GM21390 (cell line): Measurements from ENCODE around the gene TBX20.
"Not testable (repeated sequence)": the region's sequence is repeated elsewhere in the genome, so short reads cannot be mapped to it uniquely, and the experiment has no call there.

ENCODE experiments used
- ATAC-seq: cut with Tn5 transposase; IDR thresholded peaks from one replicate; pipeline ENCODE4 v1.9.1; 2021; ENCODE audit not compliant: unreplicated experiment

TBX20 gene

DNA sequence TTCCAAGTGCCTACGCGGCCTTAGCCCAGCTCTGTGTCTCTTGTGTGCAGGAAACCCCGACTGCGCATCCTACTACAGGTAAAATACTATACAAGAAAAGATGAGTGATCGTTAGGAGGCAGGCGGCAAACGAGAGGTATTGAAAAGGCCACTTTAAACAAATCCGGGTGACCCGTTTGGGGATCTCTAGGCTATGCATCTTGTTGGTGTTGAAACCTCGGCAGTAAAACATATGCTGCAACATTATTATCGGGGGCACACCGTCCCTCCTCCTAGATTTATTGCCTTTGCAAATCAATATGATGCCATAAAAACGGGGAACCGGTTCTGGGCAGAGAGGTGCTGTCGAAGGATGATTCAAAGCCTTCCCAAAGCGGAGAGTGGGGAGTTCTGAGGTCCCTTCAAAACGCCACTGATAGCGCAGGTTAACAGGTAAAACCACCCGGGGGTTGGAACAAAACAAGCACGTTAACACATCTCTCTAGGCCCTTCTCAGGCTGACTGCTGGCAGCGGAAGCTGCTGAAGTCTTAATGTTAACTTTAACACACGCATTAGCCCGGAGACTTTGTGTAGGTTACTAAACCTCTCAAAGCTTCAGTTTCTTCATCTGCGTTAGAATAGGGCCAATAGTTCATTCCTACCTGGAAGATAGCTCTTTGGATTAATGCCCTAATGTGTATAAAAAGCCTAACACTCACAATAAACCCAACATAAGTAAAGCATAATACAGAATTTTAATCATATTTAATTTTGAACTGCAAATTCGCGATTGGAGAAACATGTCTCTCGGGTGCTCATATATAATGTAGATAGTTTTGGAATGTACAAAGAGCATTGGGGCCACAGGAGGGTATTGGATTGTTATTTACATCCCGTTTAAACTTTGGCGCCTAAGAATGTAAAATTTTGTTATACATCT lies 2.6 kb upstream of the TBX20 start:
- ATAC-seq, result no peak

DNA sequence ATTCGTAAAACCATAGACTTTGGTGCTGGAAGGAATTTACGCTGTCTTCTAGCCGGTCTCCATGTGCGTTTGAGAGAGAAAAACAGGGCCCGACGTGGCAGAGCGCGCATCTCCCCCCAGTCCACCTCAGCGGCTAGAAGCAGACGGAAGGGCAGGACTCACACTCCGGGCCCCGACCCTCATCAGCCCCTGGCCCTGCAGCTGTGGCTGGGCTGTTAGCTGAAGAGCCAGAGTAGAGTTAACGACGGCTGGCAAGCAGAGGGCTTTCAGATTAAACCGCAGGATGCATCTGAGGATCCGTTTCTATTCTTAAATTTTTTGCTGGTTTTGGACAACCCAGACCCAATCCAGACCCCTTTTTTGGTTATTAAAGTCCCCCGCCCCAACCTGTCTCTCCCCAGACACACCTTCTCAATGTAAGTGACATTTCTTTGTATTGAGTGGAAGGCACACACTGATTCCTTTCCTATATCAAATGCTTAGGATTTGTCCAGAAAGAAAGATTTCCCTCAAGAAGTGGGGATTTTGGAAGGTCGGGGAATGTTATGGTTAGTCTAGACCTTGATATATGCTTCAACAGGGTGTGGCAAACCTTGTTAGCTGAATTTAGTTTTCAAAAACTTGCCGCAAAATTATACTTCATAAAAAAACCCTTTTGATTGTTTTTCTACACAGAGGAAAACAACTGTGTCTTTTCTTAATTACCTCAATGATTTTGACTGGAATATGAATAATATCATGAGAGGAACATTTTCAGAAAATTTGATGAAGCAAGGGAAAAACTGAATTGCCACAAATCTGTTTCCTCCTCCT lies 1.7 kb upstream of the TBX20 start:
- no peak for ATAC-seq

GRCh38 chr7:35254496-35255442 lies 869 bp upstream of the TBX20 start:
- no peak for ATAC-seq

- no peak for ATAC-seq
Observed at GRCh38 chr7:35253460-35253709, 515 bp downstream of the TBX20 start.

DNA sequence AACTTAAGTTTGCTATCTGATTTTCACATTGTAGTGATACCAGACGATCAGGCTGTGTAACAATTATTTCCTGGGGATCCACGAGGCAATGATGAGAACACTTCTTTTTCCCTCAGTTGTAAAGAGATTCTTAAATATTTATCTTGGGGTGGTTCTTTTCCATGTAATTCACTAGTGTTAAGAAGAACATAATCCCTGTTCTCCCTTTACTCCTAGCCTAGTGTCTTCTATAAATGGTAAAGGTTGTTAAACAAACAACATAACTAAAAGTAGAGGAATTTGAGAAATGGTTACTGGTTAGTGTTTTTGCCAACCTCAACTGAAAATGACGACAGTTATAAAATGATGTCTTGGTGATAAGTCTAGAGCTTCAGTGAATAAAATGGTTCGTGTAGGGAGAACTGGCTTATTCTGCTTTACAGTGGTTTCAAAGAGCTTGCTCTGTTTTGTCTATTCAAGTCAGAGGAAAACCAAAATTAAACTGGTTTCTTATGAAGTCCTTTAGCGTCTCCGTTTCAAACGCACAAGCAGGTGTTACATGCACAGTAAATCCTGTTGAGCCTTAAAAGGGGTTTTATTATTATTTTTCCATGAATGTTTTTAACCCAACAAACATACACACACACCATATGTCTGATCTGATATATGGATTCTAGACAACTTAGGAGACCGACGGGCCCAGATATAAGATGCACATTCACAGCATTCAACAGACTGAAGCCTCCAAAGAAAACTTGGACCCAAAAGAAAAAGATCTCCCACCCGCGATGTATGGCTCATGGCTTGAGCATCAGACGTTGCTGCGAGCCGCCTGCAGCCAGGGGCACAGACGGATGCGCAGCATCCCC lies 1.1 kb downstream of the TBX20 start:
- ATAC-seq, result no peak

DNA sequence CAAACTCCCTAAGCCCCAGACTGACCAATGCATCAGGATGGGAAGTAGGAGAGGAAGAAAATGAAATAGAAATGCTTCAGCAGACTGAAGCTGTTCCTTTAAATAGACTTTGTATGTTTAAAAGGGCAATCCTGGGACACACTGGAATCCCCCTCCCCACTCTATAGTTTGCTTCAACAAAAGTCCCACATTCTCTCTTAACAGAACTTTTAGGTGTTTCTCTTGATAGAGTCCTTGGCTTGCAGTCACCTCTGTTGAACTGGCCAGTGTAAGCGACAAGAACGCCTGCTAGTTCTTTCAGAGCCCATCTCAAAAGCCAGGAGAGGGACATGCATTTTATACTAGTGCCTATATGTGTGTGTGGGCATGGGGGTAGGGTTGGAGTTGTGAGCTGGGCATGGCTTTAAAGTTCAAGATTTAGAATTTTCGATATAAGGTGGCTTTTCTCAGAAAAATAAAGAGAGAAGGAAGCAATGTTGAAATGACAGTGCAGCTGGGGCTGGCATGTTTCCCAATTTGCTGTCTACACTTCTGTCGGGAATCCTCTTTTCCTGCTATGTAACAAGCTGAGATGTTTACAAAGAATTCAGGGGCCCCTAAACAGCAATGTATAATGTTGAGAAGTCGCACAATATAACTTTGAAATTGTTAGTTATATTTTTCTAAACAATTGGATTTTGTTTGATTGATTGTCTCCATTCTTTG lies 2.1 kb downstream of the TBX20 start:
- no peak for ATAC-seq

DNA sequence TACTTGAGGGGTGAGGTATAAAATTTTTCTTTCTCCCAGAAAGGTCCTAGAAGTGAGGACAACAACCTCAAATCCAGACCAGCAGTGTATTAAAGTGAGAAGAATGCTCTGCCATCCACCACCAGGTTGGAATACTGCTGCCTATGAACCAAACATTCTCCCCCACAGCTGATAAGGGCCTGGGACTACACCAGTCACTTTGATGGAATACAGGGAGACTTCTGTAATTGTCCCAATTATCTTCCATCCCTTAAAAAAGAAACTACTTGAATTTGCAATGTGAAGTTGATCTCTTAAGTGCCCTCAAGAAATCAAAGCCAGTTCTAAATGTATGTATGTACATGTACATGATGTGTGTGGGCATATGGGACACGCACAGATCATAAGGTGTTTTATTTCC lies 3.0 kb downstream of the TBX20 start:
- no peak for ATAC-seq

GRCh38 chr7:35250452-35250851 lies 3.4 kb downstream of the TBX20 start:
- ATAC-seq, result no peak

- no peak for ATAC-seq
Observed at GRCh38 chr7:35249537-35249907, 4.4 kb downstream of the TBX20 start.

- no peak for ATAC-seq
Observed at GRCh38 chr7:35248576-35249536, 5.0 kb downstream of the TBX20 start.

DNA sequence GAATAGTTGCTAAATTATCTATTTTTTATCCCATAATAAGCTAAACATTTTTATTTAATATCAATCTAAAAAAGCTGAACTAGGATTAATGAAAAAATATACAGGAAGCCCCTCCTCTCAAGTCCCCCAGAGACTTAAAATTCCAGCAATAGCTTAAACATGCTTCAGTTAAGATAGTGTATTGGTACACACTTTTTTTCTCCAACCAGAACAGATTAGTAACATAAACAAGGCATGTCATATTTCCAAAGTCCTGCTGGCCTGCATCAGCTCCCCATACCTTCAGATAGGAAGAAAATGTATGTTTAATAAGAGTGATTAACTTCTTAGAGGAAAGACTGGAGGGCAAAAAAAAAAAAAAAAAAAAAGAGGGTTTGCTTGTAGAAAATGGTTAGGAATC lies 7.1 kb downstream of the TBX20 start:
- ATAC-seq, result no peak

DNA sequence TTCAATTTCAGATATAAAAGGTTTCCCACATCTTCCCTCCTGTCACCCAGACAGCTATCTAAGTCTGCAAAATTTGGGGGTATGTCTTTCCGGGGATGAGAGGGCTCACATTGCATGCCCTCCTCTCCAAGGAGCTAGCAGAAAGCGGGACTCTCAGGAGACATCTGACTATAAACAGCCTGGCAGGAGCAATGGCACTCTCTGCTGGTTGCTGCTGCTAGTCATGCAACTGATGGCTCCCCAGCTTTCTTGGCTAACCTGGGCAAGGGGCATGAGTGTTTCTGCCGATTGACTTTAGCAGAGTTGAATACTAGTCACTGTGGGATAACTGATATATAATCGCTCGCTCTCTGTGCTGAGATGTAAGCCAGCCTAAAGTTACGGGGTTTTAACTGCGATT lies 12.0 kb downstream of the TBX20 start:
- ATAC-seq, result no peak

DNA sequence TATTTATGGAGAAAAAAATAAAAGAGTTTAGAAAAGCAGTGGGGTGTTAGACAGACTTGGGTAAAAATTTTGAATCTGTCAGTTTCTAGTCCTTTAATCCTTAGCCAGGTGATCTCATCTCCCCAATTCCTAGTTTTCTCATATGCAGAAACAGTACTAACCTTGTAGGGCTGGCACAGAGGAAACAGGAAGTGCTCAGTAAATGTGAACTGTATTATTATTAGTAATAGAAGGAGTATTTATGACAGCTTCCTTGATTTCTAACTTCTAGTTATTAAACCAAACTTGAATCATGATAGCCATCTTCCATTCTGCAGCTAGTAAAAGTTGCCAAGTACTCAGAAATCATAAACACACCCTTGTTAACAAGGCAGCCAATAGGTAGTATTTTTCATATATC lies 12.5 kb downstream of the TBX20 start:
- no peak for ATAC-seq

DNA sequence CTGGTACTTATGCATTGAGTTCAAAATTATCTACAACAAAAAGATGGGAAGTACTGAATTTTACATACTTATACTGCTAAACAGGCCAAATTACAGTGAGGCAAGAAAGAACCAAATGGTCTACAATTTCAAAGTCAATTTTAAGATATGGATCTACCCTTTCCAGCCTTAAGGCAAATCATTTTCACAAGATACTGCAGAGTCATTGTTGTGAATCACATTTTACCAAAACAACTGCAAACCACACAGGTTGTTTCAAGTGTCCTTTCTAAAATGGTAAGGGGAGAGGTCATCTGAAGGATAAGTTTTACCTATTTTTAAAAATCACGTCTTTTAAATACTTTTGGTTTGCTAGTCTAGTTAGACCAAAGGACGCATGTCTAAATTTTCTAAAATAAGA lies 12.9 kb downstream of the TBX20 start:
- not testable (repeated sequence) for ATAC-seq

DNA sequence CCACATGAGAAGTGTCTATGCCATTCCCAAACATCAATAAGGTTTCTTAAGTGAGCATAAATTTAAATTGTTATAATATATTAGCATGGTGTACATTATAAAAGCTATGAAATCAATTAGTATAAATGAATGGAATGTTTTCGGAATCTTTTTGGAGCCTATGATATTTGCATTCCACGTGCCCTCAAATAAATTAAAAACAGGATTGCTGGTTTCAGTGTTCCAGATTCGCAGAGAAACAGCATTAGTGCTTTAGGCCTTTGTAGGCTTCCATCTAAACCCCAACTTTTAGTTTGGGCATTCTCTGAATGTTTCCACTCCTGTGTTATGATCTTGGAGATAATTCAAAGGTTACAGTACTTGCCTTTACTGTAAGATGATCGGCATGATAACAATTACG lies 15.4 kb downstream of the TBX20 start:
- ATAC-seq, result not testable (repeated sequence)

DNA sequence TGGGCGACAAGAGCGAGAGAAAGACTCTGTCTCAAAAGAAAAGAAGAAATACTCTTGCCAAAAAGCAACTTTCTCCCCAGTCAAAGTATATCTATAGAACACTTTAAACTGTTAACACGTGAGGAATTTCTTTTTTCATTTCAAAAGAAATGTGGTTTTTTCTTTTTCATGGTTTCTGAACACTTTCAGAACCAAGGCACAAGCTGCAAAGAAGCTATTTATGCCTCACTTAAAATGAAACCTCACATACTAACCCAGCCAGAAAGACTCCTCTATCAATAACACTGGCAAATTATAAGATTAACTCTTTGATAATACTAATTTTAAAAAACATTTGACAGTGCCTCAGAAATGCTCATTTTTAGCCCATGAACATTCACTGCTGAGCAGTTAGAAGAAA lies 20.9 kb downstream of the TBX20 start:
- peak; percentile 60 for ATAC-seq

DNA sequence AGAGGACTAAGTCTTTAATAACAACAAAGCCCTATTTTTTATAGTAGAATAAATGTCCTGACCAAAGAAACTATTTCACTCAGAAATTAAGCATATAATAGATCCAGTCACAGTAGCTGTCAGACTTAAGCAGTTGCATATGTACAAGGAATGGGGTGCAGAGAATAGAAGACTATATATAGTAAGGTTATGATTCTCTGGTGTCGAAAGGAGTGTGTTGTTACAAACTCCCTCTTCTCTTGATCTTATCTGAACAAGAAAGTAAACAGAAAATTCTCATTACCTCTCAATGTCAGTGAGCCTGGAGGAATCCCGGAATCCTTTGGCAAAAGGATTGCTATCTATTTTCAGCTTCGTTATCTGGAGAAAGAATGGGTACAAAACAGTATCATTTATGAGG lies 22.7 kb downstream of the TBX20 start:
- not testable (repeated sequence) for ATAC-seq

- ATAC-seq, result not testable (repeated sequence)
Observed at GRCh38 chr7:35229116-35229780, 24.7 kb downstream of the TBX20 start.
